H54 (cell line): ENCODE measurements around the gene MATN1.

Source experiments
- DNase-seq: peaks from one replicate; pipeline ENCODE4 v3.0.0; 2011; ENCODE audit warnings: low spot score, mixed read lengths; ENCODE audit not compliant: insufficient read length
- FAIRE-seq: peaks from 3 replicates; lab custom pipeline; 2011; peaks lifted over from hg19 to GRCh38; lab: Jason Lieb, UNC
- POLR2A ChIP-seq: IDR thresholded peaks from 2 replicates; pipeline ENCODE4 v1.6.1; 2011; ENCODE audit warnings: low read depth, mild to moderate bottlenecking, low read length

Gene MATN1

GRCh38 chr1:30737357-30738039 is 14.1 kb upstream of the MATN1 start:
- DNase-seq, result no peak
- TF ChIP-seq POLR2A, result no peak
- no peak for FAIRE-seq

DNA sequence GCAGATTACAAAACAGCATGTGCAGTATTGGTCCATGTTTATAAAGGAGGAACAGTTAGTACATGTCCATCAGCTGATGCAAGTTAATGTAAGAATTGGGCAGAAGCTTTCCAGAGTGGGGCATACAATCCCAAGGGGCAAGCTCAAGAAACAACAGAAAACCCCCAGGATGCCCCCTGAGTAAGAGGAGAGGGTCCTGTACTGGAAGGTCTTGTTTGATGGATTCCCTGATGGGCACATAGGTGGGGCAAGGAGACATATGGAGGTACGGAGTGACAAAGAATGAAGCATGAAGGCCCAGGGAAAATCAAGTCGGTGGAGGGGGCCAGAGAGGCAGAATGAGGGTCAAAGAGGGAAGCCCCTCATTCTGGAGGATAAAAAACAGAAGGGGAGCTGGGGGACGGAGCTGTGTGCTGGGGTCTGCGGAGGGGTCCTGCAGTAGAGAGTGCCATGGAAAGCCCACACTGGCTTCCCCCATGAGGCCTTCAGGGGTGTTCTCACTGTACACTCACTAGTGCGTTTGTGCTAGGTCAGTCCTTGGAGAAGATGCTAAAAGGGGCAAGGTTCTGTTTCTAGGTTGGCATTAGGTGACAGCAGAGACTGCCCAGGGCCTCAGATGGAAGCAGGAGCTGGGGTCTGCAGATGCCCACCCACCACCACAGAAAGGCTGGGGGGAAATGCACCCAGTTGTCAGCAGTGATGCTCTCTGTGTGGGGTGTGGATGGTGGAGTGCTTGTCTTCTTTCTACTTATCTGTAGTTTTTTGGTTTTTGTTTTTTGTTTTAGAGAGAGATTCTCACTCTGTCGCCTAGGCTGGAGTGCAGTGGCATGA is 12.5 kb upstream of the MATN1 start:
- FAIRE-seq (no peak), DNase-seq (no peak)
- TF ChIP-seq POLR2A, result no peak

DNA sequence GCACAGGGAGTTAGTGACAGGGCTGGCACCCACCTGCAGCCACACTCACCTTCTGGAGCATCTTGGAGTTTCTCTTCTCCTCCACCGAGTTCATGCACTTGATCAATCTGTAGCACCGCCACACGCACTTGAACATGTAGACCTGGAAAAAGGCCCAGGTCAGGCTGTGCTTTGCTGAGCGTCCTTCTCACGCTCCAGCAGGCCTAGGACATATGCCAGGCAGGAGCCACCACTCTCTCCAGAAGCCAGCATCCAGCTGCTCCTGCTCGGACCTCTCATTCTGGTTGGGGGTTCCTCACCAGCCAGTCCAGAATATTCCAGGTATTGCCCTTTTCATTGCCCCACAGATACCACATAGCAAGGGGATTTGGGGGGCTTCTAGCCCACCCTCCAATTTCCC is 11.7 kb upstream of the MATN1 start:
- FAIRE-seq (no peak), DNase-seq (no peak)
- TF ChIP-seq POLR2A, result no peak

DNA sequence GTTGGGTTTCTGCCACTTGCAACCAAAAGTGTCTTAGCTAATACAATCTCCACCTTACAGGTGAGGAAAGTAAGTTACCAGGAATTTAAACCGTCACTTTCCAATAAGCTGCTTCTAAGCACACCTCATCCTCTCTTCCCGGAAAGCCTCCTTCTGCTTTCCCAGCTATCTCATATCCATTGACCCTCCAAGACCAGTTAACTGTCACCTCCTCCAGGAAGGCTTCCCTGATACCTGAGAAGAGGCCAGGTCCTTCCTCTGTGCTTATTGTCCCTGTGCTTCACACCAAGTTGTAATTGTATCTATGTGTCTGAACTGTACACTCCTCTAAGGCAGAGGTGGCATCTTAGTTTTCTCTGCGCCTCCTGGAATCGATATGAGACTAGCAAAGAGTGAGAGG is 11.2 kb upstream of the MATN1 start:
- no peak for TF ChIP-seq POLR2A
- FAIRE-seq (no peak), DNase-seq (no peak)

DNA sequence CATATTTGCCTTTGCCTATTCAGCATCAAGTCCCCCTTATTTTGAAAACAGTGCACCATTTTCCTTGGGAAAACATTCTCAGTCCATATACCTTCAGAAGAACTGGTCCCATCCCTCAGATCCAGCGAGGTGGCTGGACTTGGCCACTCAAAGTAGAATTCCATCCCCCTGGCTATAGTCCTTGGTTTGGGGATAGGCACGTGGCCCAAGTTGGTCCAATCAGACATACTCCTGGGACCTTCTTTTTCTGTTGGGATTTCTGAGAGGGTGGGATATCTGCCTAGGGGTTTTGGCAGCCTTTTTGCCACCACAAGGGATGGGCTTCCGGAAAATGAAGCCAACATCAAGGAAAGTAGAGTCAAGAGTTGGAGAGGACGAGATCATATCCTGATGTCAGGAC is 10.7 kb upstream of the MATN1 start:
- FAIRE-seq (no peak), DNase-seq (no peak)
- no peak for TF ChIP-seq POLR2A

DNA sequence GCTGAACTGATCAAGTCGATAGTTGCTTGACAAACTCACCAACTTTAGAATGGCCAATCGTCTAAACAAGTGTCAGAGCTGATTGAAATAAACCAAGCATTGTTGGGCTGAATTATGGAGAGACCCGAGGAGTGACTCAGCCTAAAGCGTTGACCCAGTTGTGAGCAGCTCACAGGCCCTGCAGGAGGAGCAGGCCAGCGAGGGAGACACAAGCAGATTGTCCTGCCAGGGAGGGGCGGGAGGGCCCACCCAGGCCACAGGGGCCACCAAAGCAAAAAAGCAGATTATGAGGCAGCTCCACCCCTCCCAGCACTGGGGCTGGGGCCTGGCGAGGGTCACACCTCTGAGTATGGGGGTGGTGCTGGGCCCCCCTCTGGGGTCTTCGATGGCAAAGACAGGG is 10.1 kb upstream of the MATN1 start:
- no peak for FAIRE-seq
- TF ChIP-seq POLR2A, result no peak
- DNase-seq, result peak; percentile 24

GRCh38 chr1:30732277-30732996 is 9.1 kb upstream of the MATN1 start:
- TF ChIP-seq POLR2A, result no peak
- FAIRE-seq (no peak), DNase-seq (peak; percentile 35)

GRCh38 chr1:30731806-30732276 is 8.5 kb upstream of the MATN1 start:
- no peak for TF ChIP-seq POLR2A
- no peak for FAIRE-seq
- DNase-seq, result no peak

DNA sequence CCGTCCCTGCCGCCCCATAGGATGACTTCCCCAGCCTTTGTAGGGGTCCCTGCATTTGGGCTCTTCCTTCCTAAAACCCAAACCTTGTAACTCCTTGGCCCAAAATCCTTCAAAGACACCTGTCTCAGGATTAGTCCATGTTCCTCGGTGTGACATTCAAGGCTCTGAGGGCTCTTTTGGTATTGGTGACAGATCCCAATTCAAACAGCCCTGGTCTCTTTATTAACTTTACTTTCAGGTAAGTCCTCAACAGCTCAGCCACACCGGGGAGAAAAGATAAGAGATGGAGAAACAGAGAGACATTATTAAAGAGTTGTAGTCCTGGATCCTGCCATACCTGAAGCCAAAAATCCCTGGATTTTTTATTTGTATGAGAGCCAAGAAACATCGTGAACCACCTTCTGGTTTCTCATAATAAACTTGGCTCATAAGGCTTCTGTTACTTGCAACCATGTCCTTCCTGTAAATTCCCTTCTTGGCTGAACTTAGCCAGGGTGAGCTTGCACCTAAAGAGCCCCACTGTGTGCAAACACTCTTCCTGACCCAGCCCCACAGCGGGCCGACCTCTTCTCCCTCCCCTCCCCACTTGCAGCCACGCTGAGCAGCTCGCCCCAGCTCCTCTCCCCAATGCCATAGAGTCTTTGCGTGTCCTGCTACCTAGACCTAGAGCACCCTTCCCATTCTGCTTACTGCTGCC is 7.9 kb upstream of the MATN1 start:
- no peak for TF ChIP-seq POLR2A
- DNase-seq, result no peak
- FAIRE-seq, result no peak

GRCh38 chr1:30730346-30731108 is 7.1 kb upstream of the MATN1 start:
- no peak for TF ChIP-seq POLR2A
- DNase-seq (no peak), FAIRE-seq (no peak)

- FAIRE-seq (no peak), DNase-seq (no peak)
- no peak for TF ChIP-seq POLR2A
These were observed 6.5 kb upstream of the MATN1 start for GRCh38 chr1:30729901-30730300.

DNA sequence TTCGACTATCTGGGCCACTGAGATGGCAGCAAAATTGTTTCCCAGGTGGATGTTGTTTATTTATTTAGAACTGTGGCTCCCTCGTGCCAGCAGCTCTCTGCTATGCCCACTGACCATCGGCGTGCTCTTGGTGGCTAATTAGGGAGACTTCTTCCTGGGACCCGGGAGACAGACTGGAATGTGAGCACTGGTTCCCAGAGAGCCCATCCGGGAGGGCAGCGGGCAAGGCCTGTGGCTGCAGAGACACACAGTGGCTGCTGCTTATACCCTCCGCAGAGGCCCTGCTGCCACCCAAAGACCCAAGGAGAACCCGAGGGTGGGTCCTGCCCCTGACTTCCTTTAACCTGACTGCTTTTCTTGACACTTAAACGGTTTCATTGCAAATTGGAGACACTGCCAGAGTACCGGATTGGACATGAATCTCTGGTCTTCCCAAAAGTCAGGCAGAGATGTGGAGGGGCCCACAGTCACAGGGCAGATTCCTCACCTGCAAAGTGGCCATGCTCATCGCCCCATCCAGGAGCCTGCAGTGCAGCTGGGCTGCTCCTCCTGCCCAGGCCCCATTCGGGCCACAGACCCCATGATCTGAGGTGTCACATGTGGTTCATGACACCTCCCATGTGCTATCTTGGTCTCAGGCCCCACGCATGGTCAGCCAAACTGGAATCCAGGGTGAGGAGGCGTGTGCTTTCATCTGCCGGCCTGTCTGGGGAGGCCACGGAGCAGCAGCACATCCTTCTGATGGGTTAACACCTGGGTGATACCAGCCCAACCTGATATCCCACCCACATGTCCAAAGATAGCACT is 5.7 kb upstream of the MATN1 start:
- TF ChIP-seq POLR2A, result no peak
- DNase-seq, result no peak
- no peak for FAIRE-seq
